ENCODE data around the gene NDP.

DNA sequence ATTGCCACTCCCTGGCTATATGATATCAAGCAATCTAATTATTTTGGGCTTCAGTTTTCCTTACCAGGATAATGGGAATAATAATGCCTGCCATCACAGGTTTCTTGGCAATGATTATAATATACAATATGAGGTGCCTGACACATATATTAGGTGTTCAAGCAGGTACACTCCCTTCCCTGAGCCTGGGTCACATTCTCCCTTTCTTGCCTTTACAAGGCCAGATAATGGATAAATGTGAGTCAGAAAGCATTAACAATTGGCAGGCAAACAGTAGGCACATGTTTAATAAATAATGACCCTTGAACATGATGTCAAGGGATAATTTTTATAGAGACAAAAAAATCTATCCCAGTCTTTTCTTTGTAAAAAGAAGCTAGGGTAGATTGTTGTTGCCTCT lies 17.2 kb downstream of the NDP start:
- no peak for TF ChIP-seq POLR2A (IDR thresholded peaks at IDR 0.05; ENCODE audit: low read depth)
- TF ChIP-seq, protein P1, sequence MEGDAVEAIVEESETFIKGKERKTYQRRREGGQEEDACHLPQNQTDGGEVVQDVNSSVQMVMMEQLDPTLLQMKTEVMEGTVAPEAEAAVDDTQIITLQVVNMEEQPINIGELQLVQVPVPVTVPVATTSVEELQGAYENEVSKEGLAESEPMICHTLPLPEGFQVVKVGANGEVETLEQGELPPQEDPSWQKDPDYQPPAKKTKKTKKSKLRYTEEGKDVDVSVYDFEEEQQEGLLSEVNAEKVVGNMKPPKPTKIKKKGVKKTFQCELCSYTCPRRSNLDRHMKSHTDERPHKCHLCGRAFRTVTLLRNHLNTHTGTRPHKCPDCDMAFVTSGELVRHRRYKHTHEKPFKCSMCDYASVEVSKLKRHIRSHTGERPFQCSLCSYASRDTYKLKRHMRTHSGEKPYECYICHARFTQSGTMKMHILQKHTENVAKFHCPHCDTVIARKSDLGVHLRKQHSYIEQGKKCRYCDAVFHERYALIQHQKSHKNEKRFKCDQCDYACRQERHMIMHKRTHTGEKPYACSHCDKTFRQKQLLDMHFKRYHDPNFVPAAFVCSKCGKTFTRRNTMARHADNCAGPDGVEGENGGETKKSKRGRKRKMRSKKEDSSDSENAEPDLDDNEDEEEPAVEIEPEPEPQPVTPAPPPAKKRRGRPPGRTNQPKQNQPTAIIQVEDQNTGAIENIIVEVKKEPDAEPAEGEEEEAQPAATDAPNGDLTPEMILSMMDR (IDR thresholded peaks at IDR 0.05): no peak
